ENCODE data around the gene ANKRD33B. TPM values are rescaled to one million over a fixed set of nuclear protein-coding genes. Genes with fewer than 3 reads are reported as not detected.

Gene ANKRD33B
- total RNA-seq, 3 donors from 2014 or later = 3.3 to 5.3 (median 3.8) TPM

DNA sequence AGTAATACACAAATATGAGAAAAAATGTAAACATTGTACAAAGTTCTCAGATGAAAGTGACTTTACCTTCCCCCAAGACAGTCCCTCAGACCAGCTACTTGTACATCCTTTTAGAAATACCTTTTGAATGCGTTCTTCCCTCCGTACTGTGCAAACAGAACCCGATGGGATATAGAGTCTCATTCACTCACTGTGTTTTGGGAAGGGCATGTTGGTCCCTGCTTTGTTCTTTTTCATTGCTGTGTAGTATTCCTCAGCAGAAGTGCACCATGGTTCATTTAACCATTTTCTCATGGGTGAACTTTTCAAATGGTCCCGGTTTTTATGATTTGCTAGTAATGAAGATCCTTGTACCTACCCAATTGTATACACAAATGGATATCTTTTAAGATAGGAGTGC is 94.4 kb downstream of the ANKRD33B start:
- peaks cover 0 to under 1% of the 10 kb centered on the region in 2 donors for H3K4me1 ChIP-seq
- no peak for TF ChIP-seq POLR2A (IDR thresholded peaks at IDR 0.05)
- TF ChIP-seq, protein P1, sequence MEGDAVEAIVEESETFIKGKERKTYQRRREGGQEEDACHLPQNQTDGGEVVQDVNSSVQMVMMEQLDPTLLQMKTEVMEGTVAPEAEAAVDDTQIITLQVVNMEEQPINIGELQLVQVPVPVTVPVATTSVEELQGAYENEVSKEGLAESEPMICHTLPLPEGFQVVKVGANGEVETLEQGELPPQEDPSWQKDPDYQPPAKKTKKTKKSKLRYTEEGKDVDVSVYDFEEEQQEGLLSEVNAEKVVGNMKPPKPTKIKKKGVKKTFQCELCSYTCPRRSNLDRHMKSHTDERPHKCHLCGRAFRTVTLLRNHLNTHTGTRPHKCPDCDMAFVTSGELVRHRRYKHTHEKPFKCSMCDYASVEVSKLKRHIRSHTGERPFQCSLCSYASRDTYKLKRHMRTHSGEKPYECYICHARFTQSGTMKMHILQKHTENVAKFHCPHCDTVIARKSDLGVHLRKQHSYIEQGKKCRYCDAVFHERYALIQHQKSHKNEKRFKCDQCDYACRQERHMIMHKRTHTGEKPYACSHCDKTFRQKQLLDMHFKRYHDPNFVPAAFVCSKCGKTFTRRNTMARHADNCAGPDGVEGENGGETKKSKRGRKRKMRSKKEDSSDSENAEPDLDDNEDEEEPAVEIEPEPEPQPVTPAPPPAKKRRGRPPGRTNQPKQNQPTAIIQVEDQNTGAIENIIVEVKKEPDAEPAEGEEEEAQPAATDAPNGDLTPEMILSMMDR (IDR thresholded peaks at IDR 0.05) = no peak
- no peak for TF ChIP-seq POLR2AphosphoS5 (IDR thresholded peaks at IDR 0.05)
- DNase-seq (ENCODE audit: low spot score in 2 of 2) = no peak
- H3K9me3 ChIP-seq = no peaks in the 10 kb centered on the region
- H3K36me3 ChIP-seq = no peaks in the 10 kb centered on the region
- H3K4me3 ChIP-seq = no peak overlapping the region
- intact Hi-C loops (cut with DNase I; ENCODE audit: low total_unique reads) = no loop called here
- no peak overlapping the region for H3K27ac ChIP-seq
- no peaks in the 10 kb centered on the region for H3K27me3 ChIP-seq

DNA sequence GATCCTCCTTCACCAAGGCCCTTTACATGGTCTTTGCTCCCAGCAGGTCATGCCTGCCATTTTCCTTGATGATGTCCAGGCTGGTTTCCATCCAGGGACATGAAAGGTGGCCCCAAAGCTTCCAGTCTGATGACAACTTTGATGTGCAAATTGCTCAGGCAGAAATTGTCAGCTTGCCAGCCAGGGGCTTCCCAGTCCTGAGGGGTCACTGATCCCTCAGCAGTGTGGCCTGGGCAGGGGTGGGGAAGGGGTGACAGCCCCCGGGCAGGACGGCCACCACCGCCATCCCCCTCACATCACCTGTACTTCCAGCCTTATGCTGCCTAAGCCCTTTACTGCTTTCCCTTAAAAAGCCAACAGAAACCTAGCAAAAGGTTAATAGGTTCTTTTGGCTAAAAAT is 96.3 kb downstream of the ANKRD33B start:
- Histone ChIP-seq H3K4me1 (peaks cover 0 to 6% of the 10 kb centered on the region in 2 donors), H3K4me3 (no peak overlapping the region), H3K27ac (no peak overlapping the region), H3K9me3 (no peaks in the 10 kb centered on the region), H3K36me3 (no peaks in the 10 kb centered on the region), H3K27me3 (no peaks in the 10 kb centered on the region)
- TF ChIP-seq, protein P1 (IDR thresholded peaks at IDR 0.05) = no peak
- TF ChIP-seq POLR2AphosphoS5 (IDR thresholded peaks at IDR 0.05) = no peak
- no peak for TF ChIP-seq POLR2A (IDR thresholded peaks at IDR 0.05)
- intact Hi-C loops (cut with DNase I; ENCODE audit: low total_unique reads) = no loop called here
- no peak for DNase-seq (ENCODE audit: low spot score in 2 of 2)

DNA sequence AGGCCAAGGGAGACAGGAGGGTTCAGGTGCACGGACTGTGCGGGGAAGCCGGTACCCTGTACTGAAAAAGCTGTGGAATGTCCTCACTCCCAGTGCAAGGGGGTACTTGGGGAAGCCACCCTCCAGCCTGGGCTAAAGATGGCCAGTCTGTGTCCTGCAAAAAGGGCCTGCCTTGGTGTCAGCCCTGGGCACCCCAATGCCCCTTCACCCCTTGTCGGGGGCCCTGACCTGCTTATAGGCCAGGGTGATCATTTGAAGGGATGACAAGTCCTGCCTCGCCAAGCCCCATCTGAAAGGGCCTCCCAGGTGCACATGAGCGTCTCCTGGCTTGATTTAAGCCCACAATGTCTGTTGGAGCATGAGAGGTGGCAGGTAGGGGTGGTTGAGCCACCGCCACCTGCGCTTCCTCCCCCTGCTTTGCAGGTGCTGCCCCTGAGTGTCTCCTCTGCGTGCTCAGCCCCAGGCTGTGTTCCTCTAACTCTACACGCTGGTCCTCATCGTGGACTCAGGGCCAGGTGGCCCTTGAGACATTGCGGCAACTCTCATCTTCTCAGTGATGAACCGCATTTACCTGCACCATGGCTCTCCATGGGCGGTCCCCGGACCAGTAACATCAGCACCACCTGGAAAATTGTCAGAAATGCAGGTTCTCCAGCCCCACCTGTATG is 97.0 kb downstream of the ANKRD33B start:
- DNase-seq (ENCODE audit: low spot score in 2 of 2) = no peak
- TF ChIP-seq POLR2AphosphoS5 (IDR thresholded peaks at IDR 0.05) = no peak
- TF ChIP-seq, protein P1 (IDR thresholded peaks at IDR 0.05) = no peak
- no peak for TF ChIP-seq POLR2A (IDR thresholded peaks at IDR 0.05)
- Histone ChIP-seq H3K27me3 (no peaks in the 10 kb centered on the region), H3K36me3 (no peaks in the 10 kb centered on the region), H3K4me3 (no peak overlapping the region), H3K4me1 (peaks cover 0 to 6% of the 10 kb centered on the region in 2 donors), H3K9me3 (no peaks in the 10 kb centered on the region), H3K27ac (no peak overlapping the region)
- intact Hi-C loops (cut with DNase I; ENCODE audit: low total_unique reads) = no loop called here

DNA sequence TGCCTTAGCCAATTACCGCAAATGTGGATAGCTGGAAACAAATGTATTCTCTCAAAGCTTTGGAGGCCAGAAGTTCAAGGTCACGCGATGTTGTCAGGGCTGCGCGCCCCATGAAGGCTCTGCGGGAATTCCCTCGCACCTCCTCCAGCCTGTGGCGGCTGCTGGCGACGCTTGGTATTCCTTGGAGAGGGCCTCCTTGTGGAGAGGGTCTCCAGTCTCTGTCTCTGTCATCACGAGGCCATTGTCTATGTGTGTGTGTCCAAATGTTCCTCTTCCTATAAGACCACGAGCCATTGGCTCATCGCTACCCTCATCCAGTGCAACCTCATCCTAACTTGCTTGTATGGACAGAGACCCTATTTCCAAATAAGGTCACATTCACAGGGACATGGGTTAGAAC is 97.5 kb downstream of the ANKRD33B start:
- intact Hi-C loops (cut with DNase I; ENCODE audit: low total_unique reads) = no loop called here
- no peak overlapping the region for H3K4me3 ChIP-seq
- DNase-seq (ENCODE audit: low spot score in 2 of 2) = no peak
- no peak overlapping the region for H3K27ac ChIP-seq
- H3K9me3 ChIP-seq = no peaks in the 10 kb centered on the region
- TF ChIP-seq, protein P1 (IDR thresholded peaks at IDR 0.05) = no peak
- no peak for TF ChIP-seq POLR2A (IDR thresholded peaks at IDR 0.05)
- no peak for TF ChIP-seq POLR2AphosphoS5 (IDR thresholded peaks at IDR 0.05)
- H3K36me3 ChIP-seq = no peaks in the 10 kb centered on the region
- H3K27me3 ChIP-seq = no peaks in the 10 kb centered on the region
- H3K4me1 ChIP-seq = peaks cover 0 to 6% of the 10 kb centered on the region in 2 donors

DNA sequence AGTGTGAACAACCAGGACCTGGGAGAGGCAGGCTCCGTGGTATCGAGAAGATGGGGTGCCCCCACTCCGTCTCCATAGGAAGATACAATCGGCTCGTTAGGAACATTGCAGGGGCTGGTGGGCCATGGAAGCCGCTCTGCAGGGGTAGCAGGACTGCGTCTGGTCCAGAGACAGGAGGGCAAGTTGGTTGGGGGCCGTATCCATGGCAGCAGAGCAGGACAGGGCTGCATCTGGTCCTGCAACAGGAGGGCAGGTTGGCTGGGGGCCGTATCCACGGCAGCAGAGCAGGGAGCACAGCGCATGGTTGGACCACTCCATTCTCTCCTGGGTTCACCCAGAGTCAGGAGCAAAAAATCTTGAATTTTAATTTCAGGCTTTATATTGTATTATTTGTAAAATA is 98.2 kb downstream of the ANKRD33B start:
- intact Hi-C loops (cut with DNase I; ENCODE audit: low total_unique reads) = no loop called here
- Histone ChIP-seq H3K9me3 (no peaks in the 10 kb centered on the region), H3K4me1 (peaks cover 0 to 6% of the 10 kb centered on the region in 2 donors), H3K27me3 (no peaks in the 10 kb centered on the region), H3K36me3 (no peaks in the 10 kb centered on the region), H3K4me3 (no peak overlapping the region), H3K27ac (no peak overlapping the region)
- TF ChIP-seq, protein P1 (IDR thresholded peaks at IDR 0.05) = no peak
- TF ChIP-seq POLR2A (IDR thresholded peaks at IDR 0.05) = no peak
- DNase-seq (ENCODE audit: low spot score in 2 of 2) = no peak

All from breast epithelium (tissue), 4 donors.